Stimulated activated CD4-positive, alpha-beta T cell treated with anti-CD3 and anti-CD28 coated beads, Interleukin-1b, Interleukin-23, amount 100 ng/mL, for 24 hours (primary cell): ENCODE measurements around the gene HCAR1.
"Not testable (repeated sequence)": the region's sequence is repeated elsewhere in the genome, so short reads cannot be mapped to it uniquely, and the experiment has no call there.

Experiments
- DNase-seq, 4 experiments: peaks; one replicate each; pipeline ENCODE4 v3.0.0-alpha.2; 2020; ENCODE audit warnings: low read depth in 4 of 4, low spot score in 1 of 4

The HCAR1 gene

GRCh38 chr12:122722387-122722786 lies 8.3 kb downstream of the HCAR1 start:
- no peak for DNase-seq

- DNase-seq, result no peak
These were observed 9.5 kb downstream of the HCAR1 start for GRCh38 chr12:122721057-122721545.

- not testable (repeated sequence) for DNase-seq
These were observed 14.0 kb downstream of the HCAR1 start, which contains the start of gene HCAR3 for GRCh38 chr12:122716658-122717057. Gene HCAR3, minus strand, starts transcription at chr12:122716811. Its CDS starts 74 bp downstream, at chr12:122716737.

- DNase-seq, result not testable (repeated sequence)
These were observed 15.4 kb downstream of the HCAR1 start for GRCh38 chr12:122715211-122715610.

GRCh38 chr12:122713491-122714188 lies 17.0 kb downstream of the HCAR1 start:
- DNase-seq, result not testable (repeated sequence)

- not testable (repeated sequence) for DNase-seq
These were observed 19.4 kb downstream of the HCAR1 start for GRCh38 chr12:122711266-122711665.

- not testable (repeated sequence) for DNase-seq
These were observed 20.3 kb downstream of the HCAR1 start for GRCh38 chr12:122710341-122710740.

- DNase-seq, result not testable (repeated sequence)
These were observed 21.4 kb downstream of the HCAR1 start for GRCh38 chr12:122709287-122709686.

GRCh38 chr12:122703841-122704240 lies 26.8 kb downstream of the HCAR1 start:
- DNase-seq, result not testable (repeated sequence)

- DNase-seq, result not testable (repeated sequence)
These were observed 27.6 kb downstream of the HCAR1 start, which contains the start of gene HCAR2 for GRCh38 chr12:122702890-122703611. Gene HCAR2, minus strand, starts transcription at chr12:122703357. Its CDS starts 74 bp downstream, at chr12:122703283.

GRCh38 chr12:122701481-122701880 lies 29.2 kb downstream of the HCAR1 start:
- not testable (repeated sequence) for DNase-seq

- DNase-seq, result not testable (repeated sequence)
These were observed 30.5 kb downstream of the HCAR1 start for GRCh38 chr12:122700038-122700710.

- DNase-seq, result not testable (repeated sequence)
These were observed 33.7 kb downstream of the HCAR1 start for GRCh38 chr12:122696922-122697321.

- DNase-seq, result no peak
These were observed 39.1 kb downstream of the HCAR1 start for GRCh38 chr12:122691566-122691965.

- DNase-seq, result no peak
These were observed 42.4 kb downstream of the HCAR1 start for GRCh38 chr12:122688291-122688690.

GRCh38 chr12:122687086-122687485 lies 43.6 kb downstream of the HCAR1 start:
- DNase-seq, result no peak

- no peak for DNase-seq
These were observed 44.1 kb downstream of the HCAR1 start for GRCh38 chr12:122686538-122686937.

- no peak for DNase-seq
These were observed 46.3 kb downstream of the HCAR1 start for GRCh38 chr12:122684297-122684813.

- DNase-seq, result no peak
These were observed 48.8 kb downstream of the HCAR1 start for GRCh38 chr12:122681814-122682213.

- DNase-seq, result not testable (repeated sequence)
These were observed 49.7 kb downstream of the HCAR1 start for GRCh38 chr12:122680989-122681388.

GRCh38 chr12:122676781-122677180 lies 53.9 kb downstream of the HCAR1 start:
- not testable (repeated sequence) for DNase-seq
